GM21526 (cell line): Measurements from ENCODE around the gene TOMM34.
A peak's percentile ranks its signal among the peaks of the same experiment; 100 is the strongest.

Experiments
- ATAC-seq: cut with Tn5 transposase; IDR thresholded peaks from one replicate; pipeline ENCODE4 v1.9.1; 2021; ENCODE audit warnings: moderate library complexity; ENCODE audit not compliant: unreplicated experiment, low FRiP score

Gene TOMM34

DNA sequence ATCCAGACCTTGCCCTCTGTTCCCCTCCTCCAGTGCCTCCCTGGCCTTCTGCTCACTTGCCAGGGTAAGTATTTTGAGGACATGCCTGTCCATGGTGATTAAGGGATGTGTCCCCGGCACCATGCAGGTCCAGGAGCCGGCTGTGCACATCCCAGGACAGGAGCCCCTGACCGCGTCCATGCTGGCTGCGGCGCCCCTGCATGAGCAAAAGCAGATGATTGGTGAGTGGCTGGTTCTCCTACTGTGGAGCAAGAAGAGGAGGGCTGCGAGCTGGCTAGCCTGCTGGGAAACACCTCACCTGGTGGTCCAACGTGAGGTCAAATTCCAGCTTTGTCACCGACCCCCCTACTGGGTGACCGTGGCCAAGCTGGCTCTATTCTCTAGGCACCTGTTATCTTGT lies 23.7 kb downstream of the TOMM34 start:
- no peak for ATAC-seq

DNA sequence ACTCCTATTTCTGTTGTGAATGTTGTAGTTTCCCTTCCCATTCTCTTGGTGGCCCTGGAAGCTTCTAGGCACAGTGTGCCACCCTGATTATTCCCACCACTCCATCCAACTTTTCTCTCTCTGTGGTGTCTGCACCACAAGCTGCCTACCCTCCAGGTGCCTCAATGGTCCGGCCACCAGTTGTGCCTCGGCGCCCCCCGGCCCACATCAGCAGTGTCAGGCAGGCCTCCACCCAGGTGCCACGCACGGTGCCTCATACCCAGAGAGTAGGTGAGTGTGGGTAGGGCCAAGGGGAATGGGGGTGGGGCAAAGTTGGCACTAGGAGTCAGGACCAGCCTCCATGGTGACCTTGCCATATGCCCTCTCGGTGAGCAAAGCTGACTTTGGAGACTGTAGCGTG lies 27.3 kb downstream of the TOMM34 start:
- ATAC-seq: no peak

DNA sequence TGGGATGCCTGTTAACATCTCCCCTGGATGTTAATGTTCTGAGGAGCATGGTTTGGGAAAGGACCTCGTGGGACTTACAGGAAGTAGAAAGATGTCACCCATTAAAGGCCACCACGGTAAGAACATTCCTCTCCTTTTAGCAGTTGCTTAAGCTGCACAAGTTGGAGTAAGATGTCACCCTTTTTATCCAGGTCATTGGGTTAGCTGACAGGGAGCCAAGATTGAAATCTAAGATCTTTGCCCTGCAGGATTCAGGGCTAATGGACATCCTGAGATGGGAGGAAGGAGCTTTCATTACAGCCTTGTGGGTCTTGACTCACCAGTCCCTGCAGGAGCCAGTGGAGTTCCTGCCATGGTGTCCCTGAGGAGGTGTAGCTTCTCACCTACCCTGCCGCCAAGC lies 28.3 kb downstream of the TOMM34 start:
- ATAC-seq: no peak

DNA sequence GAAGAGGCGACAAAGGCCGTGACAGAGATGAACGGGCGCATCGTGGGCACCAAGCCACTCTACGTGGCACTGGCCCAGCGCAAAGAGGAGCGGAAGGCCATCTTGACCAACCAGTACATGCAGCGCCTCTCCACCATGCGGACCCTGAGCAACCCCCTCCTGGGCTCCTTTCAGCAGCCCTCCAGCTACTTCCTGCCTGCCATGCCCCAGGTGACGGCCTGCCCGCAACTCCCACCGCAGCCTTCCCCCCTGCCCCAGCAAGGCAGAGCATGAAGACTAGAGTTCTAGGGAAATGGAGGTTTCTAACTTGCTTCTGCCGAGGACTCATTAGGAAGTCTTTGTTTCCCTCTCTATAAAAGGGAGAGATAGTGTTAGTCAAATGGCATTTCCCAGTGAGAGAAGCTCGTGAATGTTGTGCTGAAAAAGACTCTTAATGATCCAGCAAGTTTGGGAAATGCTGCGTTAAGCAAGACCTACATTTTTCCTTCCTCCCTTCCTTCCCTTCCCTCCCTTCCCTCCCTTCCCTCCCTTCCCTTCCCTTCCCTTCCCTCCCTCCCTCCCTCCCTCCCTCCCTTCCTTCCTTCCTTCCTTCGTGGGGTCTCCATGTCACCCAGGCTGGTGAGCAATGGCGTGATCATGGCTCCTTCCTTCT lies 29.6 kb downstream of the TOMM34 start:
- no peak for ATAC-seq

DNA sequence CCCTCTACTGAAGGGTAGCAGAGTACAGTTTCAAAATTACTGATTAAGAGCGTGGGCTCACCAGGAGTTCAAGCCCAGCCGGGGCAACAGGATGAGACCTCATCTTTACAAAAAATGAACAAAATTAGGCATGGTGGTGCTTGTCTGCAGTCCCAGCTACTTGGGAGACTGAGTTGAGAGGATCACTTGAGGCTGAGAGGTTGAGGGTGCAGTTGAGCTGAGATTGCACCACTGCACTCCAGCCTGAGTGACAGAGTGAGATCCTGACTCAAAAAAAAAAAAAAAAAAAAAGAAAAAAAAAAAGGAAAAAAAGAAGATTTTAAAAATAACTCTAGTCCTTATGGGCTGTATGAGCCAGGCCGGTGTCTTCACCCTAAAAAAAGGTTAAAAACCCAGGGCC lies 31.6 kb downstream of the TOMM34 start:
- ATAC-seq: no peak

DNA sequence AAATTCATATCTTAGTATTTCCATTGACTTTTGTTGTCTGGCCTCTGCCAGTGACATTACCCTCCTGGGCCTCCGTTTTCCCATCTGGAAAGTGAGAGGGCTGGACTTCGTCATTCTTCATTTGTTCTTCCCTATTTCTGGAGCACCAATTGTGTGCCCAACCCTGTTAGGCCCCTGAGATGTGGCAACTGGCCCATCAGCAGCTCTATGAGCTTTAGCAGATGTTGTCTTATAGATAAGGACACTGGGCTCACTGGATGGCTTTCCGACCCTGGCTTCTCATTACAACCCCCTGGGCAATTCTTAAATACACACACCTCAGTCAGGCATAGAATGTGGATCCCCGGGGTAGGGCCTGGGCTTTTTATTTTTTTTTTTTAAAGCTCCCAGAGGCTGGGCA lies 35.7 kb downstream of the TOMM34 start:
- no peak for ATAC-seq

DNA sequence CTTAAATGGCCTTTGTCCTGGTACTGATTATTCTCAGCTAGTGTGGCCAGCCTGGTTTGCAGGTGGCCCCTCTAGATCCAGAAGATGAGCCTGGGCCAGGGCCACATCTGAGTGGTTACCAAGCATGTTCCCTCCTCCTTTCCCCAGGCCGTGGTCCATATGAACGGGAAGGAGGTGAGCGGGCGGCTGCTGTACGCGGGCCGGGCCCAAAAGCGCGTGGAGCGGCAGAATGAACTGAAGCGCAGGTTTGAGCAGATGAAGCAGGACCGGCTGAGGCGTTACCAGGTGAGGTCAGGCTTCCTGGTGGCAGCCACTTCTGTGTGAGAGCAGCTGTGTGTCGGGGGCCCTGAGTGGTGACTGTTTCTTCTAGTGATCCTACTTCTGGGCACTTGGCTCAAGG lies 38.8 kb downstream of the TOMM34 start:
- no peak for ATAC-seq

DNA sequence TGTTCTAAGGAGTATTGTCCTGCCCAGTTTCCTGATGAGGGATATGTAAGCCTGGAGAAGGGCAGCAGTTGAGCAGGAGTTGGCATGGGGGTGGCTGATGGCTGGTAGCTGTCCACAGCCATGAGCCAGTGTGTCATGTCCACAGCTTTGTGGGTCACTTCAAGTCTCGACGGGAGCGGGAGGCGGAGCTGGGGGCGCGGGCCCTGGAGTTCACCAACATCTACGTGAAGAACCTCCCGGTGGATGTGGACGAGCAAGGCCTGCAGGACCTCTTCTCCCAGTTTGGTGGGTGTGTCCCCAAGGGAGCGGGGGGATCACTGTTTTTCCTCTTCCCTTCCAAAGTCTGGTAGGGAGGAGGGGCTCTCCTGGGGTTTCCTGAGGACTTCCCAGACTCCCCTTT lies 41.4 kb downstream of the TOMM34 start:
- ATAC-seq: no peak

DNA sequence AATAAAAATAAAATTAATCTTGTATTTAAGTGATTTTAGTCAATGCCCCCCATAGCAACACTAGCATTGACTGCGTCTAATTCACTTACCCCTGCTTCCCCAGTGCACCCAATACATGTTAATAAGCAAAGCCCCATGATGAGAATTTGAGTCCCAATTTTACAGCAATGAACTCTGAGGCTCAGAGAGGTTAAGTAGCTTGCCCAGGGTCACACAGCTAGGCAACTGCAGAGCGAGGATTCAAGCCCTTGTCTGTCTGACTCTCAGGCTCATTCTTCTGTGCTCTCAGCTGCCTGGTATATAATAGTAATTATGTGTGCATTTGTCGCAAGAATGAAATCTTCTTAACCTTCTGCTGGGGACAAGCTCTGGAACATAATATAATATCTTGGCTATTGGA lies 41.9 kb downstream of the TOMM34 start:
- no peak for ATAC-seq

DNA sequence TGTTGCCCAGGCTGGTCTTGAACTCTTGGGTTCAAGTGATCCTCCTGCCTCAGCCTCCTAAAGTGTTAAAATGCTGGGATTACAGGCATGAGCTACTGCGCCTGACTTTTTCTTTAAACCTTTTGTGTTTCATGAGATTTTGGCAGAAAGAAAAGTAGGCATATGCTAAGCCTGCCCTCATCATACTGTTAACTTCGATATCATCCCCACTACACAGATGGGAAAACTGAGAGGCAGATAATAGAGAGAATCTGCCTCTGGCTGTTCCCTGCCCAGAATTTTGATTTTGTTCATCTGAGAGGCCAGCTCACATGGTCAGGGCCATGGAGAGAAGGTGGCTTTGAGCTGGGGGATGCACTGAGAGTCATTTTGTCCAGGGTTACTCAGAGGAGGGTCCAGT lies 42.8 kb downstream of the TOMM34 start:
- ATAC-seq: no peak

DNA sequence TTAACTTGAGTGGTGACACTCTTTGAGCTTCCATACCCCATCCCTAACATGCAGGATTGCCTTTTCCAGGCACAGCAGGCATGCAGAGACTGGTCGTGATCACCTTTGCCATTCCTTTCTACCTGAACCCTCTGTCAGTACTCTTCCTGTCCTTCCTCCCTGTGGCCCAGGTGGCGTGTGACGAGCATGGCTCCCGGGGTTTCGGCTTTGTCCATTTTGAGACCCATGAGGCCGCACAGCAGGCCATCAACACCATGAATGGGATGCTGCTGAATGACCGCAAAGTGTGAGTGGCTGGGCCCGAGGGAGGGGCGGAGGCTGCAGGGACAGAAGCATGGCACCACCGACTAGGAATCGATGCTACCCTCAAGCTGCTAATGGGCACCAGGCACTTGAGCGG lies 43.6 kb downstream of the TOMM34 start:
- no peak for ATAC-seq

DNA sequence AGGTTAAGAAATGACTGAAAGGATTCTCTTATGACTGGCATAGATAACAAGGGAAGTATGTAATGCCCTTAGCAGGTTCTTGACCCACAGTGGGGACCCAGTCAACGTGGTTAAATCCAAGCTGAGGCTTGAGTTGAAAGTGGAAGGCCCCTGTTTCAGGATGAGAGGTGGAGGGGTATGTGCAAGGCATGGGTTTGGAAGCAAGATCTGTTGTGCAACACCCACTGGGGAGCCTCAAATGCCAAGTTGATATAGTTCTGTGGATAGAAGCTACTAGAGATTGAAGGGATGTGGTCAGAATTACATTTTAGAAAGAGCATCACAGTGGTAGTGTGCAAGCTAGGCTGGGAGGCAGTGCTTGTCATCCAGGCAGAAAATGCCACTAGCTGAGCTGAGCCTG lies 45.3 kb downstream of the TOMM34 start:
- no peak for ATAC-seq

DNA sequence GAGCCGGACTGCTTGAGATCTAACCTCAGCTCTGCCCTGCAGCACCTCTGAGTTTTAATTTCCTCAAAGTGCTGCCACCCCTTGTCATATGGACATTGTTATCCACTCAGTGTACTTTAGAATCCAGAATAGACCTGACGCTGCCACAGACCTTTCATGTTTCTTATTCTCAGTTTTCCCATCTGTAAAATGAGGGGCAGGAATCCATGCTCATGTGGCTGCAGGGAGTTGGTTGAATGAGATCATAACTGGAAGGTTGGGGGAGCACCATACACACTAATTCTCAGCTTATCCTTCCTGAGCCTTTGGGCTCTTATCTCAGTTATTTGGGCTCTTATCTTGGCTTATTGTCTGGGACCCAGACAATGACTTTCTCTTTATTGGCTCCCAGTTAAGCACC lies 48.0 kb downstream of the TOMM34 start:
- no peak for ATAC-seq

DNA sequence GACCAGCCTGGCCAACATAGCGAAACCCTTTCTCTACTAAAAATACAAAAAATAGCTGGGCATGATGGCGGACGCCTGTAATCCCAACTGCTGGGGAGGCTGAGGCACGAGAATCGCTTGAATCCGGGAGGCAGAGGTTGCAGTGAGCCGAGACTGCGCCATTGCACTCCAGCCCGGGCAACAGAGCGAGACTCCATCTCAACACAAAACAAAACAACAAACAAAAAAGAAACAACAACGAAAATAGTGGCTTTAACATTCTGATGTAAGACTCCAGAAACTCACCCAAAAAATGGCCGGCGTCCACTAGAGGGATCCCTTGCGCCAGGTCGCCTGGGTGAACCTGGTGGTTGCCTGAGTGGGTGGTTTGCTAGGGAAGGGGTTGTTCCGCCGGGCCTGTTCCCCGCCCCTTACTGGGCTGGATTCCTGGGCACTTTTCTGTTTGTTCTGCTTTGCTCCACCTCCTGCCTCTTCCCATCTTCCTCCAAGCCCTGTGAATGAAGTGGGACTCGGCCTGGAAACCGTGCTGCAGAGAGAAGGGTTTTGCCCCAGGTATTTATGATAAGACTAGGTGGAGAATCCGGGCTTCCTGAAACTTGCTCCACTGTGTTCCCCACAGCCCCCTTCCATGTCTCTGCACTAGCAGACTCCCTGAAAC lies 48.8 kb downstream of the TOMM34 start:
- ATAC-seq: no peak

DNA sequence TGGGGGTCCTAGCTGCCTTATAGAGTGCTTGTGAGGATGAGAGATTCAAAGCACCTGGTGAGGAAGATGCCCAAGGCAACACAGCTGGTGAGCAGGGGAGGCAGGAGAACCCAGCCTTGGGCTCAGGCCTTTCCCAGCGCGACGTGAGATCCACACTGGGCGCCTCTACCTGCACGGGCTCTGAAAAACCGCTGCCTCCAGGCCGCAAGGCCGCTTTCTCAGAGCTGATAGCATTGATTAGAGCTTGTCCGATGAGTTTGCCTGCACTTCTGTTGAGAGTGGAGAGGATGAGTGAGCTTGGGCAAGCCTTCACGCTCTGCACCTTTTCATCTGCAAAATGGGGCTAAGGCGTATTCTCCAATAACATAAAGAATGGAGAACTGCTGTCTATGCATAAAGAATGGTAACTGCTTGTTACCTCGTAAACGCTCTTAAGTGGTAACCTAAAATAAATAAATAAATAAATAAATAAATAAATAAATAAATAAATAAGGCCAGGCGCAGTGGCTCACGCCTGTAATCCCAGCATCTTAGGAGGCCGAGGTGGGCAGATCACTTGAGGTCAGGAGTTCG lies 49.4 kb downstream of the TOMM34 start:
- no peak for ATAC-seq

DNA sequence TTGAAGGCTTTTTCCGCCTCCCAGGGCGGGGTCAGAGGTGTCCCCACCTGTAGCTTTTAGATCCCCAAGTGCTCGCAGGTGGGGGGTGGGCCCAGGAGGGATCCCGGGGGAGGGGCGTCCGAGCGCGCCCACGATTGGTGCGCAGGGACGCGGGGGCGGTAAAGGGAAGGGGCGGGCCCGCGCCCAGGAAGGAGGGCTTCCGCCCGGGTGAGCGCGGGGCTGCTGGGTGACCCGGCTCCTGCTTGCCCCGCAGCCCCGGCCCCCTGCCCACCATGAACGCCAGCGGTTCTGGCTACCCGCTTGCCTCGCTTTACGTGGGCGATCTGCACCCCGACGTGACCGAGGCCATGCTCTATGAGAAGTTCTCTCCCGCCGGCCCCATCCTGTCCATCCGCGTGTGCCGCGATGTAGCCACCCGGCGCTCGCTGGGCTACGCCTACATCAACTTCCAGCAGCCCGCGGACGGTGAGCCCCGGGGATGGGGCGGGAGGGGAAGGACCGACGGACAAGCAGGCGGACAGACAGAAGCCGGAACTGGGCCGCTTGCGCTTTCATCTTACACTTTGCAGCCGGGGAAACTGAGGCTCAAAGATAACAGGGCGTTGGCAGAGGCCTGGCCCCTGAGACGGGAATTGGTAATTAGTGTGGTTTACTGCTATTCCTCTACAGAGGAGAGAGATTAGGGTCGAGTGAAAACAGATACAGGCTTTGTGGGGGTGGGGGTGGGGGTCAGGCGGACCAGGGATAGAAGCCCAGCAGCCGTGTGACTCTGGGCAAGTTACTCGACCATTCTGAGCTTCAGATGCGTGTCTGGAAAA lies 50.1 kb downstream of the TOMM34 start, which contains the start of gene PABPC1L:
Gene PABPC1L, plus strand, starts transcription at position 189 of the 818 bp plus-strand sequence. Its CDS starts 84 bp downstream, at position 273.
- peak; percentile 53 for ATAC-seq

DNA sequence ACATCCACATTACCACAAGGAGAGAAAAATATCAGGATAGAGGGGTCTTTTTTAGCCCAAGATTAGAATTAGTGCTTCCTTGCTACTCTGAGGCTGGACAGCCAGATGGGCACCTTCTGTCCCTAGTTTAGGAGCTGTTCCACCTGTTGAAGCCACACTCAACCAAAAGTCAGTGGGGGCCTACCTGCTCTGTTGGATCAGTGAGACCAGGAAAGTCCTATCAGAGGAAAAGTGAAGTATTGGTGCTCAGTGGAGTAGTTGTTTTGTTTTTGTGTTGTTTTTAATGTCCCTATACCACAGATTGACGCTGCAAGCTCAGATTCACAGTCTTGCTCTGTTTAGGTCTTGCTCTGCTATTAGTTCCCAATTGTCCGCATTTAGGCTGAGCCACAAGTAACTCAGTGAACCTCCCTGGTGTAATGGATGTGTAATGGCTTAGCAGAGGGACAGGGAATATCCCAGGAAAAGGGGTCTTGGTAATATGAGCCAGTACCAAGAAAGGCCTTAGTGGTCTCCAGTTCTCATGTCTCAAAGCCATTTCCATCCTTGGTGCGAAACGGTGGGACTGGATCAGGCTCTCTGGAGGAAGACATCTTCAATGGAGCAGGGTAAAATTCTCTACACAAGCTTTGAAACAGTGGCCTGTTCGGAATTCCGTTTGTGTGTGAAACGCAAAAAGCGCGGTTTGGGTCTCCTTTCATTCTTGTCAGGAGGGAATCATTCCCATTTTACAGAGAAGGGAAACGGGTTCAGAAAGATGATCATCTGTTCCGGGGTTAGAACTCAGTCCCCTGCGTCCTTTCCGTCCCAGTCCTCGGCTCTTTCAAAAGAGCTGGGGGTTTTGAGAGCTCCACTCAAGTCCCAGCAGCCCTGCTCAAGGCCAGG lies 51.0 kb downstream of the TOMM34 start:
- no peak for ATAC-seq

DNA sequence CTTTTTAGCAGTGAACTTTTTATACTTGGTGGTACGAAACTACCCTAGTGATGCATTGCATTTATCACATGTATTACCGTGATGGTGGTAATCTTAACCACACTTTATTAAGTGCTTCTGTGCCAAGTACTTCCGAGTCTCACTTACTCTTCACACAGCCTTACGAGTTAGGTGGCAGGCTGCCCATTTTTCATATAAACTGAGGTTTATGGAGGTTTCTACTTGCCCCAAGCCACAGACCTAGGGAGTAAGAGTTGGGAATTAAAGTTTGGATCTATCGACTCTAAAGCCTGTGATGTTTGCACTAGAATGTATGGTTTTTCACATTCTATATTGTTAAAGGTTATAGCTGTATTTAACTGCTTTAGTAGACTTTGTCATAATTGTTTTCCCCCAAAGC lies 55.8 kb downstream of the TOMM34 start:
- ATAC-seq: no peak

DNA sequence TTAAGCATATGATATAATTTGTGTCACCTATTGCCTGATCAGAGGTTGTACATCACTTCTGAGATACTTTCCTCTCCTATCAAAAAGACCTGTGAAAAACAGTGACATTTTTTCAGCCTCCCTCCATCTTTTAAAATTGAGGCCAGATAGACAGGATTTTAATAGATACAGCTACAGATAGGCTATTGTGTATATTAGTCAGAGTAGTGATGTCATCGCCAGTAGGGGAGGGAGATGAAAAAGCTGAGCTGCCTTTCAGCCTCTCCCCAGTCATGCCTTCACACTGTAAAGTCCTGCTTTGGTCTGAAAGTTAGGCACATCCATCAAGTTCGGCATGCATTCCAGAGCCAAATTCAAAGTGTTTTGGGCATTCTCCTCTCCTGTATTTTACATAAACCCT lies 58.2 kb downstream of the TOMM34 start:
- ATAC-seq: no peak

DNA sequence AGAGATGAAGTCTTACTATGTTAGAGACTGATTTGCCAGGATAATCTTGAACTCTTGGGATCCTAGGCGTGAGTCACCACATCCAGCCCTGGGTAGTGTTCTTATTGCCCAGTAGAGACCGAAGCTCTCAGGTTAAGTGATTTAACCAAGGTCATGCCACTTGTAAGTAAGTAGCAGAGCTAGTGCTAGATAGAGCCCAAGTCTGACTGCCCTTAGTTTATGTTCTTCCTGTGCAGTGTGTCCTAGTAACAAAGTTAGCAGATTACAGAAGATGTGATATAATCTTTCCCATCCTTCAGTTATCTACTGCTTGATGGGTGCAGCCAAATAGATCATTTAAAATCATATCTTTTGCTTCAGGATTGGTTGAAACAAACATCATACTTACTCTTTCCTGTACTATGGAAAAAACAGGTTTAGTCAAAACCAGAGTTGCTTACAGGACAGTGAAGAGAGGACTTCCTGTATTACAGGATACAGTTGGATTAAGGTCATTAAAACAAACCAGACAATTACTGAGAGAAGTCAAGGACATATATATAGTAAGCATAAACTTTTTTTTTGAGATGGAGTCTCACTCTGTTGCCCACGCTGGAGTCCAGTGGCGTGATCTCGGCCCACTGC lies 59.9 kb downstream of the TOMM34 start:
- ATAC-seq: no peak
